ENCODE data around the gene GSTO2.

DNA sequence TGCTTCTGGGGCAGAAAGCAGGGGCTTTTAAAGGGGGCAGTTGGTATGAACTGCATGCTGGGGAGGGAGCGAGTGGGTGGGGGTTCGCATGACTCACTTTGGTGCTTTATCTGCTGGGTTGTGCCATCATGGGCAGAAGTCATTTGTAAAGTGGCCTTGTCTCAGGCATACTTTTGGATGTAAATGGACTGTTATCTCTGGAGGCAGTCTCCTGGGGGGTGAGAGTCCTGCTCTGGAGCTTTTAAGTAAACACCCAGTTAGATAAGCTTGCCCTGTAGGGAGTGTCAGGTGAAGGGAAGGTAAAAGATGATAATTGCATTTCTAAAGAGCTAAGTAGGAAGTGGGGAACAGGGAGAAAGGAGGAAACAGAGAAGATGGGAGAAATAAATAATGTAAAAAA is 15.9 kb upstream of the GSTO2 start:
- TF ChIP-seq, protein P1, sequence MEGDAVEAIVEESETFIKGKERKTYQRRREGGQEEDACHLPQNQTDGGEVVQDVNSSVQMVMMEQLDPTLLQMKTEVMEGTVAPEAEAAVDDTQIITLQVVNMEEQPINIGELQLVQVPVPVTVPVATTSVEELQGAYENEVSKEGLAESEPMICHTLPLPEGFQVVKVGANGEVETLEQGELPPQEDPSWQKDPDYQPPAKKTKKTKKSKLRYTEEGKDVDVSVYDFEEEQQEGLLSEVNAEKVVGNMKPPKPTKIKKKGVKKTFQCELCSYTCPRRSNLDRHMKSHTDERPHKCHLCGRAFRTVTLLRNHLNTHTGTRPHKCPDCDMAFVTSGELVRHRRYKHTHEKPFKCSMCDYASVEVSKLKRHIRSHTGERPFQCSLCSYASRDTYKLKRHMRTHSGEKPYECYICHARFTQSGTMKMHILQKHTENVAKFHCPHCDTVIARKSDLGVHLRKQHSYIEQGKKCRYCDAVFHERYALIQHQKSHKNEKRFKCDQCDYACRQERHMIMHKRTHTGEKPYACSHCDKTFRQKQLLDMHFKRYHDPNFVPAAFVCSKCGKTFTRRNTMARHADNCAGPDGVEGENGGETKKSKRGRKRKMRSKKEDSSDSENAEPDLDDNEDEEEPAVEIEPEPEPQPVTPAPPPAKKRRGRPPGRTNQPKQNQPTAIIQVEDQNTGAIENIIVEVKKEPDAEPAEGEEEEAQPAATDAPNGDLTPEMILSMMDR (conservative IDR thresholded peaks at IDR 0.05; ENCODE audit: low read depth in 2 of 2) = no peak
- TF ChIP-seq POLR2AphosphoS5 (IDR thresholded peaks at IDR 0.05; ENCODE audit: low read depth) (no peak), CREB1 (CRISPR knock-in tag; IDR thresholded peaks at IDR 0.05; ENCODE audit: low read depth) (no peak), EZH2 (IDR thresholded peaks at IDR 0.05; ENCODE audit: low read depth, unreplicated experiment) (no peak)
- TF ChIP-seq, protein P2, sequence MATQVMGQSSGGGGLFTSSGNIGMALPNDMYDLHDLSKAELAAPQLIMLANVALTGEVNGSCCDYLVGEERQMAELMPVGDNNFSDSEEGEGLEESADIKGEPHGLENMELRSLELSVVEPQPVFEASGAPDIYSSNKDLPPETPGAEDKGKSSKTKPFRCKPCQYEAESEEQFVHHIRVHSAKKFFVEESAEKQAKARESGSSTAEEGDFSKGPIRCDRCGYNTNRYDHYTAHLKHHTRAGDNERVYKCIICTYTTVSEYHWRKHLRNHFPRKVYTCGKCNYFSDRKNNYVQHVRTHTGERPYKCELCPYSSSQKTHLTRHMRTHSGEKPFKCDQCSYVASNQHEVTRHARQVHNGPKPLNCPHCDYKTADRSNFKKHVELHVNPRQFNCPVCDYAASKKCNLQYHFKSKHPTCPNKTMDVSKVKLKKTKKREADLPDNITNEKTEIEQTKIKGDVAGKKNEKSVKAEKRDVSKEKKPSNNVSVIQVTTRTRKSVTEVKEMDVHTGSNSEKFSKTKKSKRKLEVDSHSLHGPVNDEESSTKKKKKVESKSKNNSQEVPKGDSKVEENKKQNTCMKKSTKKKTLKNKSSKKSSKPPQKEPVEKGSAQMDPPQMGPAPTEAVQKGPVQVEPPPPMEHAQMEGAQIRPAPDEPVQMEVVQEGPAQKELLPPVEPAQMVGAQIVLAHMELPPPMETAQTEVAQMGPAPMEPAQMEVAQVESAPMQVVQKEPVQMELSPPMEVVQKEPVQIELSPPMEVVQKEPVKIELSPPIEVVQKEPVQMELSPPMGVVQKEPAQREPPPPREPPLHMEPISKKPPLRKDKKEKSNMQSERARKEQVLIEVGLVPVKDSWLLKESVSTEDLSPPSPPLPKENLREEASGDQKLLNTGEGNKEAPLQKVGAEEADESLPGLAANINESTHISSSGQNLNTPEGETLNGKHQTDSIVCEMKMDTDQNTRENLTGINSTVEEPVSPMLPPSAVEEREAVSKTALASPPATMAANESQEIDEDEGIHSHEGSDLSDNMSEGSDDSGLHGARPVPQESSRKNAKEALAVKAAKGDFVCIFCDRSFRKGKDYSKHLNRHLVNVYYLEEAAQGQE (IDR thresholded peaks at IDR 0.05; ENCODE audit: unreplicated experiment) = no peak
